ENCODE data around the gene AMIGO3.

AMIGO3 gene

DNA sequence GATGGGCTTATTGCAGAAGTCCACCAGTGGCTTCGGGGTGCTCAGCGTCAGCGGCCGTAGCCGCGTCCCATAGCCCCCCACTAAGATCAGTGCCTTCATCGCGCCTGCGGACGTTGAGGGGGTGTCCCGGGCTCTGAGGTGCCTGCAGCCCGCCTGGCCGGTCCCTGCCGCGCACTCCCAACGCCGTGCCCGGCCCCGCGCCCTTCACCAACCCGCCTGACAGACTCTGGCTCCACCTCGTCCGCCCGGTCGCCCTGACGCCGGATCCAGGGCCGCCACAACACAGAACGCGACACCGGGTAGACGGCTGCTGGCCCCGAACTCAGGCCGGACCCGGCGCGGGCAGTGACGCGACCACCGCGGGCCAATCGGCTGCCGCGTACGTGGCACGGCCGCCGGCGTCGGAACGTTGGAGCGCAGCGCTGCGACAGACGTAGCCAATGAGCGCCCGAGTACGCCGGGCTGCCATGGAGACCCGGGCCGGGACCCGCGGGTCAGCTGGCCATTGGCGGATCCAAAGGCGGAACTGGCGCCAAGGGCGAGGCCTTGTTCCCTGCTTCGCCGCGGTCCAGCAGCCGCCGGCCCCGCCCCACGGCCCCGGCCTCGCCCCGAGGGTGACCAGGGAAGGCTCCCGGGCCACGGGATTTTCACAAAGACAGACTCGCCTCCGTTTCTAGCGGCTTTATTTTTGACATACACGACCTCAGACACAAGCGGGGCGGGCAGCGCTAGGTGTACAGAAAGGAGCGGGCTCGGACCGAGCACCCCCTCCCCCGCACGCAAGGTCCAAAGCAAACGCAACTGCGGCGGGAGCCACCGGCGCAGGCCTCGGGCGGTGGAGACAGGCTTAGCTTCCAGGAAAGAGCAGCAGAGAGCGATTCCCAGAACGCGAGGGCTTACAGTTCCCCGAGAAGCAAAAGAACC is 4.4 kb upstream of the AMIGO3 start, which contains the start of gene GMPPB:
Gene GMPPB, minus strand, starts transcription at position 324 of the 924 bp plus-strand sequence. Its CDS starts 225 bp downstream, at position 99.
- Histone ChIP-seq H3K27ac (ENCODE audit: low read length) (peak within 1 kb of the TSS; percentile 88), H2AFZ (ENCODE audit: low read depth, low read length) (peak within 1 kb of the TSS; percentile 82), H3K4me2 (ENCODE audit: insufficient read depth, low read length) (peak within 1 kb of the TSS; percentile 98), H3K27me3 (ENCODE audit: insufficient read depth, low read length, poor library complexity) (no peaks in the 10 kb centered on the region), H4K20me1 (ENCODE audit: insufficient read depth, low read length) (peaks cover 33% of the 10 kb centered on the region), H3K9me3 (ENCODE audit: insufficient read depth, low read length, severe bottlenecking) (no peaks in the 10 kb centered on the region), H3K4me3 (ENCODE audit: low read depth in 1 of 2, low read length in 2 of 2) (peak within 1 kb of the TSS; percentile 91 to 94), H3K79me2 (ENCODE audit: insufficient read depth, low read length) (peaks cover 32% of the 10 kb centered on the region), H3K36me3 (ENCODE audit: insufficient read depth, low read length) (peaks cover 54% of the 10 kb centered on the region), H3K9ac (ENCODE audit: low read depth, low read length) (peak within 1 kb of the TSS; percentile 96), H3K4me1 (ENCODE audit: insufficient read depth, low read length) (peaks cover 52% of the 10 kb centered on the region)
- ATAC-seq (ENCODE audit: insufficient read depth, low read depth), result peak; percentile 83
- TF ChIP-seq, protein P1, sequence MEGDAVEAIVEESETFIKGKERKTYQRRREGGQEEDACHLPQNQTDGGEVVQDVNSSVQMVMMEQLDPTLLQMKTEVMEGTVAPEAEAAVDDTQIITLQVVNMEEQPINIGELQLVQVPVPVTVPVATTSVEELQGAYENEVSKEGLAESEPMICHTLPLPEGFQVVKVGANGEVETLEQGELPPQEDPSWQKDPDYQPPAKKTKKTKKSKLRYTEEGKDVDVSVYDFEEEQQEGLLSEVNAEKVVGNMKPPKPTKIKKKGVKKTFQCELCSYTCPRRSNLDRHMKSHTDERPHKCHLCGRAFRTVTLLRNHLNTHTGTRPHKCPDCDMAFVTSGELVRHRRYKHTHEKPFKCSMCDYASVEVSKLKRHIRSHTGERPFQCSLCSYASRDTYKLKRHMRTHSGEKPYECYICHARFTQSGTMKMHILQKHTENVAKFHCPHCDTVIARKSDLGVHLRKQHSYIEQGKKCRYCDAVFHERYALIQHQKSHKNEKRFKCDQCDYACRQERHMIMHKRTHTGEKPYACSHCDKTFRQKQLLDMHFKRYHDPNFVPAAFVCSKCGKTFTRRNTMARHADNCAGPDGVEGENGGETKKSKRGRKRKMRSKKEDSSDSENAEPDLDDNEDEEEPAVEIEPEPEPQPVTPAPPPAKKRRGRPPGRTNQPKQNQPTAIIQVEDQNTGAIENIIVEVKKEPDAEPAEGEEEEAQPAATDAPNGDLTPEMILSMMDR (IDR thresholded peaks at IDR 0.05; ENCODE audit: borderline replicate concordance, extremely low read depth, low read length, poor library complexity, severe bottlenecking), result no peak
- TF ChIP-seq EZH2 (IDR thresholded peaks at IDR 0.05; ENCODE audit: borderline replicate concordance, low read depth, low read length, severe bottlenecking), result no peak
- DNase-seq, result peak; percentile 93

DNA sequence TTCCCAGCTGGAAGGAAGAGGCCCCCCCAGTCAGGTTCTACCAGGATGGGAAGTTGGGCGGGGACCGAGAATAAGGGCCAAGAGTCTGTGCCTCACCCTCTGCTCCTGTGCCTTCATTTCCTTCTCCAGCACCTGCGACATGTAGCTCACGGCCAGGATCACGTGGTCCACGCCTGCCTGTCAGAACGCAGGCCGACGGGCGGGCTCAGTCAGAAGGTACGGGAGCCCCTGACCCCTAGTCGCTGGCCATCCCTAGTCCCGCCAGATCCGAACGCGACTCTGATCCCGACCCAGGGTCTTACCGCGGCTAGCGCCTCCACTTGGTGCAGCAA is 3.8 kb upstream of the AMIGO3 start:
- H2AFZ ChIP-seq (ENCODE audit: low read depth, low read length), result peak overlapping the region; percentile 82
- TF ChIP-seq EZH2 (IDR thresholded peaks at IDR 0.05; ENCODE audit: borderline replicate concordance, low read depth, low read length, severe bottlenecking), result no peak
- peak overlapping the region; percentile 96 for H3K9ac ChIP-seq (ENCODE audit: low read depth, low read length)
- H3K27ac ChIP-seq (ENCODE audit: low read length), result peak overlapping the region; percentile 88
- H3K79me2 ChIP-seq (ENCODE audit: insufficient read depth, low read length), result peaks cover 32% of the 10 kb centered on the region
- DNase-seq (peak; percentile 66), ATAC-seq (ENCODE audit: insufficient read depth, low read depth) (peak; percentile 20; the same call in 2 of the 3 replicates)
- H3K4me2 ChIP-seq (ENCODE audit: insufficient read depth, low read length), result peak overlapping the region; percentile 98
- H4K20me1 ChIP-seq (ENCODE audit: insufficient read depth, low read length), result peaks cover 39% of the 10 kb centered on the region
- H3K9me3 ChIP-seq (ENCODE audit: insufficient read depth, low read length, severe bottlenecking), result no peaks in the 10 kb centered on the region
- H3K36me3 ChIP-seq (ENCODE audit: insufficient read depth, low read length), result peaks cover 60% of the 10 kb centered on the region
- H3K4me3 ChIP-seq (ENCODE audit: low read depth in 1 of 2, low read length in 2 of 2), result peak overlapping the region; percentile 91 to 94
- H3K4me1 ChIP-seq (ENCODE audit: insufficient read depth, low read length), result peaks cover 56% of the 10 kb centered on the region
- H3K27me3 ChIP-seq (ENCODE audit: insufficient read depth, low read length, poor library complexity), result no peaks in the 10 kb centered on the region

DNA sequence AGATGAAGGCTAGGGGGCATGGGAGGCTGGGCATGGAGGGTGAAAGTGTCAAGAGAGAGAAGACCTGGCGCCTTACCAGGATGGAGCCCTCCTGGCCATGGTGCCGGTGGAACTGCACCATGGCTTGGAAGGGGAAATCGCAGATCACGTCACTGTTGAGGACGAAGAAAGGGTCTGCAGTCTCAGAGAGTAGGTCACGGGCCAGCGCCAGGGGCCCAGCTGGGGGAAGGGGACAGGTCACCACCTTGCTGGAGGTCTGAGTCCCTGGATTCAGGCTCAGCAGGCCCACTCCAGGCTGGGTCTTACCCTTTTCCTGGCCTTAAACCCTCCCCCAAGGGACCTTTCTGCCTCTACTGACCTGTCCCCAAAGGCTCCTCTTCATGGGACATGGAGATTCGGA is 3.4 kb upstream of the AMIGO3 start:
- Histone ChIP-seq H3K9me3 (ENCODE audit: insufficient read depth, low read length, severe bottlenecking) (no peaks in the 10 kb centered on the region), H3K9ac (ENCODE audit: low read depth, low read length) (peak overlapping the region; percentile 96), H3K4me1 (ENCODE audit: insufficient read depth, low read length) (peaks cover 56% of the 10 kb centered on the region), H3K4me3 (ENCODE audit: low read depth in 1 of 2, low read length in 2 of 2) (peak overlapping the region; percentile 91 to 94; a peak in 3 of 4 replicates), H3K79me2 (ENCODE audit: insufficient read depth, low read length) (peaks cover 32% of the 10 kb centered on the region), H3K27ac (ENCODE audit: low read length) (peak overlapping the region; percentile 88), H3K4me2 (ENCODE audit: insufficient read depth, low read length) (peak overlapping the region; percentile 98), H2AFZ (ENCODE audit: low read depth, low read length) (peak overlapping the region; percentile 82), H4K20me1 (ENCODE audit: insufficient read depth, low read length) (peaks cover 39% of the 10 kb centered on the region), H3K36me3 (ENCODE audit: insufficient read depth, low read length) (peaks cover 60% of the 10 kb centered on the region), H3K27me3 (ENCODE audit: insufficient read depth, low read length, poor library complexity) (no peaks in the 10 kb centered on the region)
- DNase-seq (no peak), ATAC-seq (ENCODE audit: insufficient read depth, low read depth) (no peak)
- TF ChIP-seq, protein P1 (IDR thresholded peaks at IDR 0.05; ENCODE audit: borderline replicate concordance, extremely low read depth, low read length, poor library complexity, severe bottlenecking), result no peak
- TF ChIP-seq EZH2 (IDR thresholded peaks at IDR 0.05; ENCODE audit: borderline replicate concordance, low read depth, low read length, severe bottlenecking), result no peak
